SK-N-SH (cell line): ENCODE data around the gene IFNA4. TPM values are rescaled to one million over a fixed set of nuclear protein-coding genes. Genes with fewer than 3 reads are reported as not detected.
"Not testable (repeated sequence)": the region's sequence is repeated elsewhere in the genome, so short reads cannot be mapped to it uniquely, and the experiment has no call there.

Experiments used
- CTCF ChIA-PET: fragments of 300-600, 350-600 bp; formaldehyde crosslinking; extraction: SDS; loops from one replicate; lab custom pipeline; 2021; lab: Yijun Ruan, JAX
- POLR2A ChIA-PET: fragments of 350-600 bp; sonication (Branson Sonifier 250); formaldehyde crosslinking; extraction: SDS; loops from one replicate; lab custom pipeline; 2020; ENCODE audit warnings: antibody characterized with exemption, inconsistent platforms; lab: Yijun Ruan, JAX
- DNase-seq: peaks from one replicate; pipeline ENCODE4 v3.0.0; 2012
- H2AFZ ChIP-seq: fragments of 200-600 bp; sonication (generic); 2 replicates; pipeline ENCODE4 v1.8.1; 2016; ENCODE audit warnings: antibody characterized with exemption, mild to moderate bottlenecking, low read depth
- H3F3A ChIP-seq: fragments of 200-600 bp; sonication (generic); replicated peaks from 2 replicates; pipeline ENCODE3; 2016; ENCODE audit warnings: antibody characterized with exemption, mild to moderate bottlenecking; ENCODE audit not compliant: insufficient read depth
- H3K27ac ChIP-seq, 2 experiments: fragments of 200-500 bp in 1 of 2; fragments of 200-600 bp in 1 of 2; sonication (Bioruptor generic) in 1 of 2; sonication (generic), shearing (Covaris generic) in 1 of 2; 2 replicates each; pipeline versions ENCODE4 v1.5.1 to v1.6.1; 2014 to 2016; ENCODE audit warnings: low read depth in 2 of 2, inconsistent platforms in 1 of 2, low read length in 1 of 2, mild to moderate bottlenecking in 1 of 2, mixed read lengths in 1 of 2
- H3K27me3 ChIP-seq: fragments of 200-600 bp; sonication (generic), shearing (Covaris generic); 2 replicates; pipeline ENCODE4 v1.6.1; 2016; ENCODE audit warnings: mixed run types; ENCODE audit not compliant: insufficient read depth
- H3K36me3 ChIP-seq, 2 experiments: fragments of 200-500 bp in 1 of 2; fragments of 200-600 bp in 1 of 2; sonication (Bioruptor generic) in 1 of 2; sonication (generic) in 1 of 2; replicated peaks in 1 of 2; 2 replicates each; pipeline versions ENCODE3 to v1.5.1; 2014 to 2016; ENCODE audit warnings: low read length in 1 of 2, mild to moderate bottlenecking in 1 of 2; ENCODE audit not compliant: insufficient read depth in 2 of 2, control insufficient read depth in 1 of 2
- H3K4me1 ChIP-seq, 2 experiments: fragments of 200-500 bp in 1 of 2; fragments of 200-600 bp in 1 of 2; sonication (Bioruptor generic) in 1 of 2; sonication (generic), shearing (Covaris generic) in 1 of 2; 2 replicates each; pipeline versions ENCODE4 v1.5.1 to v1.6.1; 2014 to 2016; ENCODE audit warnings: low read depth in 1 of 2, low read length in 1 of 2, mixed run types in 1 of 2; ENCODE audit not compliant: insufficient read depth in 2 of 2, control insufficient read depth in 1 of 2
- H3K4me2 ChIP-seq: fragments of 200-600 bp; sonication (generic), shearing (Covaris generic); 2 replicates; pipeline ENCODE4 v1.6.1; 2017; ENCODE audit warnings: mixed run types
- H3K4me3 ChIP-seq, 2 experiments: fragments of 200-500 bp in 1 of 2; fragments of 200-600 bp in 1 of 2; sonication (Bioruptor generic) in 1 of 2; sonication (generic), shearing (Covaris generic) in 1 of 2; 2 replicates each; pipeline versions ENCODE4 v1.5.1 to v1.8.1; 2014 to 2016; ENCODE audit warnings: low read depth in 2 of 2, inconsistent platforms in 1 of 2, low read length in 1 of 2, mild to moderate bottlenecking in 1 of 2, mixed read lengths in 1 of 2, moderate library complexity in 1 of 2
- H3K79me2 ChIP-seq: fragments of 200-600 bp; sonication (generic); 2 replicates; pipeline ENCODE4 v1.8.1; 2017; ENCODE audit warnings: mild to moderate bottlenecking; ENCODE audit not compliant: insufficient read depth
- H3K9ac ChIP-seq: fragments of 200-600 bp; sonication (generic); 2 replicates; pipeline ENCODE4 v1.6.1; 2017; ENCODE audit warnings: mixed run types
- H3K9me2 ChIP-seq: fragments of 200-600 bp; sonication (generic); 2 replicates; pipeline ENCODE4 v1.6.1; 2017; ENCODE audit warnings: mixed run types
- H3K9me3 ChIP-seq: fragments of 200-600 bp; sonication (generic); 2 replicates; pipeline ENCODE4 v1.6.1; 2017; ENCODE audit warnings: mixed run types, mild to moderate bottlenecking, moderate library complexity
- H4K20me1 ChIP-seq: fragments of 200-600 bp; sonication (generic); 2 replicates; pipeline ENCODE4 v1.6.1; 2017; ENCODE audit warnings: mild to moderate bottlenecking, mixed run types; ENCODE audit not compliant: insufficient read depth
- FOXJ3 ChIP-seq: sonication (generic); formaldehyde crosslinking; IDR thresholded peaks from 2 replicates; pipeline ENCODE4 v1.5.1; 2020; ENCODE audit warnings: mild to moderate bottlenecking, missing genetic modification reagents
- NFIC ChIP-seq: IDR thresholded peaks from 2 replicates; pipeline ENCODE4 v1.4.0; 2012; ENCODE audit warnings: borderline replicate concordance
- NRF1 ChIP-seq: IDR thresholded peaks from 2 replicates; pipeline ENCODE4 v1.6.1; 2012; ENCODE audit warnings: low read depth, mild to moderate bottlenecking, low read length
- POLR2AphosphoS5 ChIP-seq: IDR thresholded peaks from 2 replicates; pipeline ENCODE4 v1.6.1; 2012; ENCODE audit warnings: low read depth, low read length
- WGBS: methylation state at CpG from one replicate; pipeline ENCODE4 v1.1.6; 2017; ENCODE audit warnings: low lambda C conversion rate; 5-methylcytosine and 5-hydroxymethylcytosine counted together
- polyA plus RNA-seq, 3 experiments: library from polyadenylated mRNA; depleted of rRNA; stranded (reverse); fragments of >200 nt; gene quantifications; 2 replicates each; pipeline ENCODE4 v1.2.3, GENCODE V29; 2012
- TF ChIP-seq, protein P1 (sequence below): fragments of 150-350 bp; IDR thresholded peaks from 2 replicates; pipeline ENCODE4 v1.6.1; 2016; ENCODE audit warnings: mild to moderate bottlenecking, low read depth, low read length
- TF ChIP-seq, protein P2 (sequence below): IDR thresholded peaks from 2 replicates; pipeline ENCODE4 v1.4.0; 2012; ENCODE audit warnings: low read depth, borderline replicate concordance
- TF ChIP-seq, protein P3 (sequence below): IDR thresholded peaks from 2 replicates; pipeline ENCODE4; 2012
- TF ChIP-seq, protein P4 (sequence below): IDR thresholded peaks from 2 replicates; pipeline ENCODE4 v1.4.0; 2012; ENCODE audit warnings: low read depth, borderline replicate concordance

The IFNA4 gene
- polyA plus RNA-seq, 1 of the 3 experiments (the other 2 are of a cell fraction): not detected

DNA sequence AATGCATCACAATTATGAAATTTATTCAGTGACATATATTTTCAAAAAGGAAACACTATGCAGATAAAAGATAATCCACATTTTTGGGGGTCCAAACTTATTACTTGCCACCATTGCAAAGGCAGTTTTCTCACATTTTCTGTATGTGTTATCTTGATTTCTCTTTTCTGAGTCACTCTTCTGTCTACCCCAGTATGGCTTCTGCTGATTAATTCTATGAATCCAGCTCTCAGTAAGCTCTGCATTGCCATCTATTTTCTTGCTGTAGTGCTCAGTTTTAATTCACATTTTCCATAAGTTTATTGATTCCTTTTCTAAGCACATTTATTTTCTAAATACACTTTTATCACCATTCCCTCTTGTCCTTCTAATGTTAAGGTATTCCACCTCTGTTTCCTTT lies 17.8 kb upstream of the IFNA4 start (continued):
- TF ChIP-seq, protein P1, sequence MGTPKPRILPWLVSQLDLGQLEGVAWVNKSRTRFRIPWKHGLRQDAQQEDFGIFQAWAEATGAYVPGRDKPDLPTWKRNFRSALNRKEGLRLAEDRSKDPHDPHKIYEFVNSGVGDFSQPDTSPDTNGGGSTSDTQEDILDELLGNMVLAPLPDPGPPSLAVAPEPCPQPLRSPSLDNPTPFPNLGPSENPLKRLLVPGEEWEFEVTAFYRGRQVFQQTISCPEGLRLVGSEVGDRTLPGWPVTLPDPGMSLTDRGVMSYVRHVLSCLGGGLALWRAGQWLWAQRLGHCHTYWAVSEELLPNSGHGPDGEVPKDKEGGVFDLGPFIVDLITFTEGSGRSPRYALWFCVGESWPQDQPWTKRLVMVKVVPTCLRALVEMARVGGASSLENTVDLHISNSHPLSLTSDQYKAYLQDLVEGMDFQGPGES: no peak
- TF ChIP-seq NFIC: no peak
- TF ChIP-seq, protein P2, sequence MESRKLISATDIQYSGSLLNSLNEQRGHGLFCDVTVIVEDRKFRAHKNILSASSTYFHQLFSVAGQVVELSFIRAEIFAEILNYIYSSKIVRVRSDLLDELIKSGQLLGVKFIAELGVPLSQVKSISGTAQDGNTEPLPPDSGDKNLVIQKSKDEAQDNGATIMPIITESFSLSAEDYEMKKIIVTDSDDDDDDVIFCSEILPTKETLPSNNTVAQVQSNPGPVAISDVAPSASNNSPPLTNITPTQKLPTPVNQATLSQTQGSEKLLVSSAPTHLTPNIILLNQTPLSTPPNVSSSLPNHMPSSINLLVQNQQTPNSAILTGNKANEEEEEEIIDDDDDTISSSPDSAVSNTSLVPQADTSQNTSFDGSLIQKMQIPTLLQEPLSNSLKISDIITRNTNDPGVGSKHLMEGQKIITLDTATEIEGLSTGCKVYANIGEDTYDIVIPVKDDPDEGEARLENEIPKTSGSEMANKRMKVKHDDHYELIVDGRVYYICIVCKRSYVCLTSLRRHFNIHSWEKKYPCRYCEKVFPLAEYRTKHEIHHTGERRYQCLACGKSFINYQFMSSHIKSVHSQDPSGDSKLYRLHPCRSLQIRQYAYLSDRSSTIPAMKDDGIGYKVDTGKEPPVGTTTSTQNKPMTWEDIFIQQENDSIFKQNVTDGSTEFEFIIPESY: no peak
- TF ChIP-seq POLR2AphosphoS5: no peak
- TF ChIP-seq, protein P3, sequence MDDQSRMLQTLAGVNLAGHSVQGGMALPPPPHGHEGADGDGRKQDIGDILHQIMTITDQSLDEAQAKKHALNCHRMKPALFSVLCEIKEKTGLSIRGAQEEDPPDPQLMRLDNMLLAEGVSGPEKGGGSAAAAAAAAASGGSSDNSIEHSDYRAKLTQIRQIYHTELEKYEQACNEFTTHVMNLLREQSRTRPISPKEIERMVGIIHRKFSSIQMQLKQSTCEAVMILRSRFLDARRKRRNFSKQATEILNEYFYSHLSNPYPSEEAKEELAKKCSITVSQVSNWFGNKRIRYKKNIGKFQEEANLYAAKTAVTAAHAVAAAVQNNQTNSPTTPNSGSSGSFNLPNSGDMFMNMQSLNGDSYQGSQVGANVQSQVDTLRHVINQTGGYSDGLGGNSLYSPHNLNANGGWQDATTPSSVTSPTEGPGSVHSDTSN: no peak
- no peak for TF ChIP-seq FOXJ3
- no peak for TF ChIP-seq NRF1
- TF ChIP-seq, protein P4, sequence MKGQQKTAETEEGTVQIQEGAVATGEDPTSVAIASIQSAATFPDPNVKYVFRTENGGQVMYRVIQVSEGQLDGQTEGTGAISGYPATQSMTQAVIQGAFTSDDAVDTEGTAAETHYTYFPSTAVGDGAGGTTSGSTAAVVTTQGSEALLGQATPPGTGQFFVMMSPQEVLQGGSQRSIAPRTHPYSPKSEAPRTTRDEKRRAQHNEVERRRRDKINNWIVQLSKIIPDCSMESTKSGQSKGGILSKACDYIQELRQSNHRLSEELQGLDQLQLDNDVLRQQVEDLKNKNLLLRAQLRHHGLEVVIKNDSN: no peak

DNA sequence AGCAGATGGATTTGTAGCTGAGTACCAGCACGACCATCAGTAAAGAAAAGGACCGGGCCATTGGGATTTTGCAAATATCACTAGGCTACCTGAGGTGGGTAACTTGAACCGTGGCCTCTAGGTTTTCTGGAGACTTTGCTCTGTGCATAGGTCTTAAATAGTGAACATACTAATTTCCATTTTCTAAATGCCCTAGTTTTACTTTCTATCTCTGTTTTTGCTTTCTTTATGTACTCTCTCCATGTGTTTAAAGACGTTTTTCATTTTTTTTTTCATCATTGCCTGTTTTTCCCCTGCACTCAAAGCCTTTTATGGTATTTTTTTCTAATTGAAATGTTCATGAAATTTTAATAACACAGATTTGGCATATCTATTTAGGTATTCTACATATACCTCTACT lies 14.7 kb upstream of the IFNA4 start, which contains the start of gene IFNA7:
IFNA7 (minus strand) TSS at position 101 of the 400 bp plus-strand sequence; CDS start at position 61, 40 bp downstream.
- 4% methylated on average over 4 of the region's 4 CpGs for WGBS
- DNase-seq, H3K4me3 ChIP-seq, H3F3A ChIP-seq, POLR2A ChIA-PET, H3K9ac ChIP-seq, H3K9me2 ChIP-seq, H3K27ac ChIP-seq, H4K20me1 ChIP-seq, H3K27me3 ChIP-seq, H3K79me2 ChIP-seq, H3K4me2 ChIP-seq, H3K36me3 ChIP-seq, H3K4me1 ChIP-seq, H2AFZ ChIP-seq, H3K9me3 ChIP-seq: not testable (repeated sequence)
- CTCF ChIA-PET: interaction anchor here (1.4 kb wide), 1 partner anchor 194 kb away, joined by 3 read pairs; no protein-coding TSS in a partner anchor
